GM21825 (cell line): ENCODE measurements around the gene CLEC19A.

Experiments
- ATAC-seq: cut with Tn5 transposase; IDR thresholded peaks from one replicate; pipeline ENCODE4 v1.9.1; 2021; ENCODE audit warnings: mild to moderate bottlenecking, moderate library complexity; ENCODE audit not compliant: unreplicated experiment

CLEC19A gene

GRCh38 chr16:19285431-19285830 lies at the start of gene CLEC19A:
CLEC19A (plus strand) TSS chr16:19285731; CDS start chr16:19285852, 121 bp downstream.
- ATAC-seq: no peak

GRCh38 chr16:19235886-19236285 lies 49.6 kb upstream of the CLEC19A start:
- ATAC-seq: no peak

- no peak for ATAC-seq
Measured at GRCh38 chr16:19236561-19237209, 48.8 kb upstream of the CLEC19A start.

- no peak for ATAC-seq
Measured at GRCh38 chr16:19238406-19238805, 47.1 kb upstream of the CLEC19A start.

GRCh38 chr16:19239511-19240155 lies 45.9 kb upstream of the CLEC19A start:
- ATAC-seq: no peak

- ATAC-seq: no peak
Measured at GRCh38 chr16:19240494-19240893, 45.0 kb upstream of the CLEC19A start.

- no peak for ATAC-seq
Measured at GRCh38 chr16:19241512-19241911, 44.0 kb upstream of the CLEC19A start.

GRCh38 chr16:19242186-19242585 lies 43.3 kb upstream of the CLEC19A start:
- ATAC-seq: no peak

- no peak for ATAC-seq
Measured at GRCh38 chr16:19242987-19243575, 42.5 kb upstream of the CLEC19A start.

- no peak for ATAC-seq
Measured at GRCh38 chr16:19245326-19245925, 40.1 kb upstream of the CLEC19A start.

- ATAC-seq: no peak
Measured at GRCh38 chr16:19252904-19253303, 32.6 kb upstream of the CLEC19A start.

GRCh38 chr16:19254611-19255010 lies 30.9 kb upstream of the CLEC19A start:
- ATAC-seq: no peak

GRCh38 chr16:19264123-19264673 lies 21.3 kb upstream of the CLEC19A start:
- ATAC-seq: no peak

GRCh38 chr16:19265380-19265930 lies 20.1 kb upstream of the CLEC19A start:
- ATAC-seq: no peak

- ATAC-seq: no peak
Measured at GRCh38 chr16:19266774-19267173, 18.8 kb upstream of the CLEC19A start.

- no peak for ATAC-seq
Measured at GRCh38 chr16:19269098-19269497, 16.4 kb upstream of the CLEC19A start.

GRCh38 chr16:19274165-19274797 lies 11.2 kb upstream of the CLEC19A start:
- ATAC-seq: no peak

- ATAC-seq: no peak
Measured at GRCh38 chr16:19278403-19278802, 7.1 kb upstream of the CLEC19A start.

- no peak for ATAC-seq
Measured at GRCh38 chr16:19281246-19281645, 4.3 kb upstream of the CLEC19A start.

GRCh38 chr16:19282101-19282500 lies 3.4 kb upstream of the CLEC19A start:
- ATAC-seq: no peak

GRCh38 chr16:19283637-19284036 lies 1.9 kb upstream of the CLEC19A start:
- ATAC-seq: no peak
